Stimulated activated CD4-positive, alpha-beta T cell treated with anti-CD3 and anti-CD28 coated beads, Interleukin-1b, Interleukin-23, amount 100 ng/mL, for 1 hour (primary cell): ENCODE data around the gene CEACAM8.
"Not testable (repeated sequence)": the region's sequence is repeated elsewhere in the genome, so short reads cannot be mapped to it uniquely, and the experiment has no call there.

Experiments
- DNase-seq, 2 donors: peaks; one replicate each; pipeline ENCODE4 v3.0.0-alpha.2; 2020; ENCODE audit warnings: low read depth in 2 of 2

Gene CEACAM8

DNA sequence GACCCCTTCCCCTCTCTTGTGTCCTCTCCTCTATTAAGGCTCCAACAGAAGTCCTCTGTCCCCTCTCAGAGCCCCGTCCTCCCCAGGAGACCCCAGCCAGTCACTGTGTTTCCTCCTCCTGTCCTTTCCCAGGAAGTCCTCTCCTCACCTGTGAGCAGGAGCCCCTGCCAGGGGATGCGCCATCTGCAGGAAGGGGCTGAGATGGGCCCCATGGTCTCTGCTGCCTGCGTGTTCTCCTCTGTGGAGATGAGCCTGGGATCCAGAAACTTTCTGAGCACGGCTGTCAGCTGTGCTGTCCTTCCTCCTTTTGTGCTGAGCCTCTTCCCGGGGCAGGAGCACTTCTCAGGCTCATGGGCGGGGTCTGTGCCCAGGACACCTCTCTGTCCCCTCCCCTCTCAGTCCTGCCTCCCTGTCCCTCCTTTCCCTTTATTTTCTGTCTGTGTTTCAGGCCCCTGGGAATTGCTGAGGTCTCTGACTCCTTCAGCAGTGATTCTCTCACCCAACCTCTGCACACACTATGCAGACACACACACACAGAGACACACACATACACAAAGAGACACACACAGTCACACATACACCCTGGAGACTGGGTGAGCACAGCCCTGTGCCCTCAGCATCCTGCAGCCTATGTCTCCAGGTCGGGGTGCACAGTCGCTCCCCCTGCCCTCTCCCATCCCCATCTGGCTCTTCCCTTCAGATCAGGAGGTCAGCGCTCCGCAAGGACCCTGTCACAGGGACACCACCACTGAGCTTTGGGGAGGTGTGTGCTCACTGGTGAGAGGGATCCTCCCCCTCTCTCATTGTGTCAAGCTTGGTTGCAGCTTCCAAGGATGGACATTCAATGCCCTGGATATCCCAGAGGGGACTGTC lies at the start of gene CEACAM8:
Gene CEACAM8, minus strand, starts transcription at position 308 of the 873 bp plus-strand sequence. Its CDS starts 96 bp downstream, at position 212.
- no peak for DNase-seq

DNA sequence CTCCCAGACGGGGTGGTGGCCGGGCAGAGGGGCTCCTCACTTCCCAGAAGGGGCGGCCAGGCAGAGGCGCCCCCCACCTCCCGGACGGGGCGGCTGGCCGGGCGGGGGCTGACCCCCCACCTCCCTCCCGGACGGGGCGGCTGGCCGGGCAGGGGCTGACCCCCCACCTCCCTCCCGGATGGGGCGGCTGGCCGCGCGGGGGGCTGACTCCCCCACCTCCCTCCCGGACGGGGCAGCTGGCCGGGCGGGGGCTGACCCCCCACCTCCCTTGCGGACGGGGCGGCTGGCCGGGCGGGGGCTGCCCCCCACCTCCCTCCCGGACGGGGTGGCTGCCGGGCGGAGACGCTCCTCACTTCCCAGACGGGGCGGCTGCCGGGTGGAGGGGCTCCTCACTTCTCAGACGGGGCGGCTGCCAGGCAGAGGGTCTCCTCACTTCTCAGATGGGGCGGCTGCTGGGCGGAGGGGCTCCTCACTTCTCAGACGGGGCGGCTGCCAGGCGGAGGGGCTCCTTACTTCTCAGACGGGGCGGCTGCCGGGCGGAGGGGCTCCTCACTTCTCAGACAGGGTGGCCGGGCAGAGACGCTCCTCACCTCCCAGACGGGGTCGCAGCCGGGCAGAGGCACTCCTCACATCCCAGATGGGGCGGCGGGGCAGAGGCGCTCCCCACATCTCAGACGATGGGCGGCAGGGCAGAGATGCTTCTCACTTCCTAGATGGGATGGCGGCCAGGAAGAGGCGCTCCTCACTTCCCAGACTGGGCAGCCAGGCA lies 44.8 kb upstream of the CEACAM8 start:
- DNase-seq = not testable (repeated sequence)

DNA sequence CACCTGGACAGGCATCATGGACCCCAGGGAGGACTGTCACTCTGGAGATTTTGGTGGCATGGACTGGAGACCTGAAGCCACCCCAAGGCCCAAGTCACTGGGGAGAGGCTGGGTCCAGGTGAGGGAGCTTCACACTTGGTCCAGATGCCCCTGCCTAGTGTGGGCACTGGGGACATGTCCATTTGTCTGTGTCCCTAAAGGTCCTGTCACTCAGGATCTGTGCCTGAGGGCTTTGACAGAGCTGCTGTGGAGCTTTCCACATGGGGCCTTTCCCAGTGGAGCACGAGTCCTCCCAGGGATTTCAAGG lies 40.5 kb upstream of the CEACAM8 start:
- no peak for DNase-seq

DNA sequence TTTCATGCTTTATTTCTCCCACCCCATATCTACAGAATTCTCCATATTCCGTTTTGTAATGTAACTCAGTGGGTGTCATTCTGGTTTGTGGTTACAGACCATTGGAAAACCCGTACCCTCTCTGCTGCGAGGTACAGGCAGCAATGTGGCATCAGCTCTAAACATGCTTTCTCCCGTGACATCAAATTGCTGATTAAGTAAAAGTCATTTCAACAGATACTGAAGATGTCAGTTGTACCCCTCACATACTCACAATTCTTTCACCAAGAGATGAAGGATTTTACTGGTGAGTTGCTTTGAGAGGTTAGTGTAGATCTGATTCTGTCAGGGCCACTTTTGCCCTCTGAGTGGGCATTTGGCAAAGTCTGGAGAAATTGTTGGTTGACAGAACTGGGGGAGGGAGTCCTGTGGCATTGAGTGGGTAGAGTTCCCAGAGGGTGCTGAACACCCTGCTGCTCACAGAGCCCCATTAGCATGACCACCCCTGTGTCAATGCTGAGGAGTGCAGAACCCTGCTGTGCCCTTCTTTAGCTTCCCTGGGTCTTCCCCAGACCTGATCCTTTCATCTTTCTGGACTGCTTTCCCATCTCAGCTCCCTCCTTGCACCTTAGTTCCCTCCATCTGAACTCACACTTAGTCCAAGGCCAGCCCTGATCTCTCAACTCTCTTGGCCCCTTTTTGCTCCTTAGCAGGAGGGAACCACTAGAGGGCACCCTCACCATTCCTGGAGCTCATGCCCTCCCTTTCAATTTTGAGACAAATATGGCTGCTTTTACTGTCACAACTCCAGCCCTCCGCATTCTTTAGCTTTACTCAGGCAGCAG lies 39.9 kb upstream of the CEACAM8 start:
- DNase-seq = peak in 1 of 2 donors; percentile 4

DNA sequence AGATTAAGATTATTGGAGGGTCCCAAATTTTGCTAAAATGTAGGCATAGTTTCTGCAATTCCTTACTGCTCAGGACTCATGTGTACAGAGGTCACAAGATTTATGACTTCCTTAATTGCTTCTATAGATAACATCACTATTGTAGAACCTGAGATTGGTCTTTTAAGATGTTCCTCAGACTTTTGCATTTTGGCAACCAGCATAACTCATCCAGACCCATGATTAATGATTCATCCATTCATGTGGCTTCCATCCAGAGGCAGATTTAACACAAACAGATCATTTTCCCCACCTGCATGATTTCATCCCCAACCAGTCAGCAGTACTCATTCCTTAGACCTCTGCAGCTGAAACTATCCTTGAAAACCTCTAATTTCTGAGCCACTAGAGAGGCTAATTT lies 34.5 kb upstream of the CEACAM8 start:
- no peak for DNase-seq

DNA sequence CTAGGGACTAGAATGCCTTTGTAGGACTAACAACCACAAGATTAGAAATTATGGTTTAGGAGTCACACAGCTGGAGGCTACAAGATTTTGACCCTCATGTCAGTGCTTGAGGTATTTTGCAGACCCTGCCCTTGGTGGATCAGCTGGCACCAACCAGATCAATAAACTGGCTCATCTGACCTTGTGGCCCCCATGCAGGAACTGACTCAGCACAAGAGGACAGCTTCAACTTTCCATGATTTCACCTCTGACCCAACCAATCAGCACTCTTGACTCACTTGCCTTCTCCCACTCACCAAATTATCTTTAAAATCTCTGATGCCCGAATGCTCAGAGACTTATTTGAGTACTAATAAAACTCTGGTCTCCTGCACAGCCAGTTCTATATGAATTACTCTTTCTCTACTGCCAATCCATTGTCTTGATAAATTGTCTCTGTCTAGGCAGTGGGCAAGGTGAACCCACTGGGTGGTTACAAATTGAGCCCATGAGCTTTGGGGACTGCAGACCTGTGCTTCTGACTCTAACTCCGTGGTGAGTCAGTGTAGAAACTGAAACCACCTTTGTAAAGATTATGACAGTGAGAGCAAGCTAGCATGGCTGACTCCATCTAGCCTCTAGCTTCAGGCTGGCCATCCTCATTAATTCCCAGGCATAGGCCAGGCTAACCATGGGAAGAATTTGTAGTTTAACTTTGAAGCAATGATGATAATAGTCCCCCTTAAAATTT lies 33.9 kb upstream of the CEACAM8 start:
- no peak for DNase-seq

DNA sequence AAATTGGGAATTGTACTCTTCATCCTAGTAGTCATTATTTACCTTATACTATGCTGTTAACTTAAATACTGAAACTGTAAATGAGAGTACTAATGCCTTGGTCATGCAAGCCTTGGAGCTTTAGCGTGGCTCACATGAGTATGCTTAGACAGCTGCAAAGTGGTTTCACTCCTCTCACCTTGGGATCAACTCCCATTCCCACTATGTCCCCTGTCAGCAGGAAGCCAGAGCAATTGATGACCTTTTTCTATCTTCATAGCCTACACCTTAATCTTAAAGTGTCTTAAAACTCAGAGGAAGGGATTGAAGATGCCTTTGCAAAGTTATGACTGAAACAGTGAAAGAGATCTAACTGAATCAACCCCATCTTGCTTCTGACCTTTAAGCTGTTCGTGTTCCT lies 33.2 kb upstream of the CEACAM8 start:
- DNase-seq = no peak

DNA sequence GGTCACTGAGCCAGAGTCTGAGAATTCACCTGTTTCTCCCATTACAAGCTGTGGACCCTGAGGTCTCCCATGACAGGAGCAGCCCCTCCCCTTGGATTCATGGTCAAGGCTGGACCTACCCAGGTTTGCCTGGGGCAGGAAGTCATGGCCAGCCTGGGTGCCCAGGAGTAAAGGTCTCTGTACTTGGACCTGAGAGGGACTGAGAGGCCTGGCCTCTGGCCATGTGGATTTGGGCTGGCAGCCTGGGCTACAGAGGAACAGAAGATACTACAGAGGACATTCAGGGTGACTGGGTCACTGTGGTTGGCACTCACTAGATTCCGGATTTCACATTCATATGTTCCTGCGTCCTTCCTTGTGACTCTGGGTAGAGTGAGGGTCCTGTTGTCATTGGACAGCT lies 31.5 kb upstream of the CEACAM8 start:
- no peak for DNase-seq

DNA sequence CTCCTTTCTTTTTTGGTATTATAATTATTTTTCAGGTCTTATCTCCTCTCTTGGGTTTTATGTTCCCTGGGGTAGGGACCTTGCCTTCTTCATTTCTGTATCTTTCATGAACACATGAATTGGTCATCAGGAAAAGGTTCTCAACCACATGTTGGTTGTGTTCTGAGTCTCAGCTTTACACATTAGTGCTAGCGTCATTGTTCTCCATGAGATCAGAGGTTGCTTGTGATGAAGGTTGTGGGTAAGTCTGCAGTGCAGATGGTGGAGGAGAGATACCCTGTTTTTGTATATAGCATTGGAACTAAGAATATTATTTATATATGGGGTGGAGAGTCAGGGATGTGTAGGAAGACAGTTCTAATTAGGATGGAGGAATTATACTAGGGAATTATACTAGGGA lies 24.5 kb upstream of the CEACAM8 start:
- DNase-seq = no peak

DNA sequence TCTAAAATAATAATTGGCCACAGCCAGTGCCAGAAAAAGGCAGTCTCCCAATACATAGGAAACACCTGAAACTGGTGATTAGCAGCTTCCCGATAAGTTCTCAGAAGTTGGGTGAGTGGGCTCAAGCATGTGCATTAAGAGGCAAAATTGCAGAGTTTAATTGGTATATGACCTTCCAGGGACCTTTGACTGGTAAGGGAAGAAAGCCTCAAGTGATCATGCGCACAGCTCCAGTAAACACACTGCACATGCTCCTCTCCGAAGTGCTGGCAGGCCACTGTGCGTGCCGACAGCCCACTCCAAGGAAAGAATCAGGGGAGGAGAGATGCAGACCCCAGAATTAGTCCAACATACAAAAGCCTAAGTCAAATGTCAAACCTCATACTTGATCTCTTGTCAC lies 18.9 kb upstream of the CEACAM8 start:
- DNase-seq = no peak

DNA sequence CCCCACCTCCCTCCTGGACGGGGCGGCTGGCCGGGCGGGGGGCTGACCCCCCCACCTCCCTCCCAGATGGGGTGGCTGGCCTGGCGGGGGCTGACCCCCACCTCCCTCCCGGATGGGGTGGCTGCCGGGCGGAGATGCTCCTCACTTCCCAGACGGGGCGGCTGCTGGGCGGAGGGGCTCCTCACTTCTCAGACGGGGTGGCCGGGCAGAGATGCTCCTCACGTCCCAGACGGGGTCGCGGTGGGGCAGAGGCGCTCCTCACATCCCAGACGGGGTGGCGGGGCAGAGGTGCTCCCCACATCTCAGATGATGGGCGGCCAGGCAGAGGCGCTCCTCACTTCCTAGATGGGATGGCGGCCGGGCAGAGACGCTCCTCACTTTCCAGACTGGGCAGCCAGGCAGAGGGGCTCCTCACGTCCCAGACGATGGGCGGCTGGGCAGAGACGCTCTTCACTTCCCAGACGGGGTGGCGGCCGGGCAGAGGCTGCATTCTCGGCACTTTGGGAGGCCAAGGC lies 15.7 kb upstream of the CEACAM8 start:
- DNase-seq = not testable (repeated sequence)

DNA sequence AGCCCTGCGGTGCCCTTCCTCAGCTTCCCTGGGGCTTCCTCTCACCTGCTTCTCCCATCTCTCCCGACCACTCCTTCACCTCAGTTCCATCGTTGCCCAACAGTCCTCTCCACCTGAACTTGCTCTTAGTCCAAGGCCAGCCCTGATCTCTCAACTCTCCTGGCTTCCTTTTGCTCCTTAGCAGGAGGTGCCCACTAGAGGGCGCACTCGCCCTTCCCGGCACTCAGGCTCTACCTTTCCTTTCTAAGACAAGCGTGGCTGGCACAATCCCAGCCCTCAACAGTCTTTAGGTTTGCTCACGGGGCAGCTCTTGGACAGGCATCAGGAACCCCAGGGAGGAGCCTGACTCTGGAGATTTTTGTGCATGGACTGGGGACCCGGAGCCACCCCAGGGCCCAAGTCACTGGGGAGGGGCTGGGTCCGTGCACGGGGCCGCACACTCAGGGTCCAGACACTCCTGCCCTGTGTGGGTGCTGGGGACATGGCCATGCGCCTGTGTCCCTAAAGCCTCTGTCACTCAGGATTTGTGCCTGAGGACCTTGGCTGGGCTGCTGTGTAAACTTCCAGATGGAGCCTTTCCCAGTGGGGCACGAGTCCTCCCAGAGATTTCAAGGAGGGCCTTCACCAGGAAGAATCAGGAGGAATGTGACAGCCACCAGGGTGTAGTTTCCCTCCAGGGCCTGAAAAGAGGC lies 12.1 kb upstream of the CEACAM8 start:
- peak in 1 of 2 donors; percentile 12 for DNase-seq

DNA sequence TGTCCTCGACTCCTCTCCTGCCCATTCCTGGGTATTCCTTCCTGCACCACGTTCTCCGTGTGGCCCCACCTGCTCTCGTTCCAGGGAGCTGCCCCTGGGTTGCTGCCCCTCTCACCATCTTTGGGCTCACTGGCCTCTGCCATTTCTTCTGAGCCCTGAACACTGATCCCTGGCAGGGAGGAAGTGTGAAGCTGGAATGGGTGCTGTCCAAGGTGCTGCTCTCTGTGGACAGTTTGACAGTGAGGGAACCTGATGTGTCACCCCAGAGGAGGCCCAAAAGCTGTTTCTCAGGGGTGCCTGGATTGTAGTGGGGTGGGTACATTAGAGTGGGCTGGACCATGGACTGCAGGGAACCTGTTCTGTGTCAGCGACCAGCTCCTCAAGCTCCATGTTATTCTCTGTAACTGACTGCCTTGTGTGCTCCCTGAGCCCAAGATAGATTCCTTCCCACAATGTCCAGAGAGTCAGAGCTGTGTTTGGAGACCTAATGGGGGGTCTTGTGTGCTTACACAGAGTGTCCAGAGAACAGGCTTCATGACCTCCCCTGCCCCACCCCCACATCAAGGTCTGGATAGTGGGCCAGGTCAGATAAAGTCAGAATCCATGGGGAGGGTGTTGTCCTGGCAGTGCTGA lies 7.2 kb upstream of the CEACAM8 start:
- DNase-seq = no peak

DNA sequence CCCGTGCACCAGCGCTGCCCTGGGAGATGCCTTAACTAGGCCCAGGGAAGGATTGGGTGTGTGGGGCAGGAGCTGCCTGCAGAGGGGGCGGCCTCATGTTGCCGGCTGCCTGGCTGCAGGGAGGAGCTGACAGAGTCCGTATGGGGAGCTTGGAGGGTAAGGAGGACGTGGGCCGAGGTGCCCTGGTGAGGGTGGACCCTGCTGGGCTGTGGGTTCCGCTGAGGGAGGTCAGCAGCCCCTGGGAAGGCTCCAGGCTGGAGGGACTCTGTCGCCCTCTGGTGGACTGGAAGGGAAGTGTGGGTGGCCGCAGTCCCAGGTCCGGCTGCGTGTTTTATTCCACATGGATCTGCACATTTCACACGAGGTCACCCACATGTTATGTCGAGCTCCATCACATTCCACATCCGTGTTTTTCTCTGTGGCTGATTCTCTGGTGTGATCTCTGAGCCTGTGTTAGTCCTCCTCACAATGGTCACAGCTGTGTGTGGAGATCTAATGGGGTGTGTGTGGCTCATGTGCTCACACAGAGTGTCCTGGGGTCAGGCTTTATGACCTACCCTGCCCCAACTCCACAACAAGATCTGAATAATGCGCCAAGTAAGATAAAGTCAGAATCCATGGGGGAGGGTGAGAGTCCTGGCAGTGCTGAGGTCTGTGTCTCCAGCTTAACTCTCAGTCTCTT lies 1.8 kb upstream of the CEACAM8 start:
- peak in 1 of 2 donors; percentile 16 for DNase-seq

DNA sequence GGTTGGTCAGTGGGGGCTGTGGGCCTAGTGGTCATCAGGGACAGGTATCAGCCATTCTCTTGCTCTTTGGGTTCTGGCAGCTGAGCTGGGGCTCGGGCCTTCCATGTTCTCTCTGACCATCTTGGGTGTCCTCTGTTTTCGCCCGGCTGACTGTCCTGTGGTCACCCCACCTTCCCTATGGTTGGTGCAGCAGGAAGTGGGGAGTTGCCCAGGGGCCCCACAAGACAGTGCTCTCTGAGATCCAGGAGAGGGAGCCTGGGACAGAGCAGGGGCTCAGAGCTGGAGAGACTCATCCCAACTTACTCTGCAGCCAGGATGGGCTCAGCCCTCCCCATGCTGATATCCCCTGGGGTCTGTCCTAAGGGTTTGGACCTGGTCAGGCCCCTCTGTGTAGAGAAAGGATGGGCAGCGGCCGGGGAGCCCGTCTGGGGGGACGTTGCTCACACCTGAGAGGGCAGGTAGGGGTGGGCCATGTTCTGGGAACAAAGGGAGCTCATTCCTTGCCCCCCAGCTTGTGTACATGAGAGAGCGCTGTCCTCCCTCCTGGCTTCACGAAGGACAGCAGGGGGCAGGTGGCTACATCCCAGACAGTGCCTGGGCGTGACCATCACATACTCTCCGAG lies 937 bp upstream of the CEACAM8 start:
- DNase-seq = no peak

DNA sequence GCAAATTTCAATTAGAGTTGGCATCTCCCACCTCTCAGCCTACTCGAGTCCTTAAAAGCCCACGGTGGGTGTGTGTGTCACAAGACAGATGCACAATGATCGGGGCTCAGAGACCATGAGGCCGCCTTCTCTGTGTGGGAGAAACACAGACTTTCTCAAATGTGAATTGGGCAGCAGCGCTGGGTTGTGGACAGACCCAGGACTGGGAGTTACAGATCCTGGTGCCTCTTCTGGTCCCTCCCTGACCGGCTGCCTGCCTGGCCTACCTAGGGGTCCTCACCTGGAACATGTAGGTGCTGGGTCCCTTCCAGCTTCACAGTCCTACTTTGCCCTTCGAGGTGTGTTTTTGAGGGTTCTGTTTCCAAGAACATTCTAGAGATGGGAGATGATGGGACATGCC lies 4.9 kb downstream of the CEACAM8 start:
- DNase-seq = no peak

DNA sequence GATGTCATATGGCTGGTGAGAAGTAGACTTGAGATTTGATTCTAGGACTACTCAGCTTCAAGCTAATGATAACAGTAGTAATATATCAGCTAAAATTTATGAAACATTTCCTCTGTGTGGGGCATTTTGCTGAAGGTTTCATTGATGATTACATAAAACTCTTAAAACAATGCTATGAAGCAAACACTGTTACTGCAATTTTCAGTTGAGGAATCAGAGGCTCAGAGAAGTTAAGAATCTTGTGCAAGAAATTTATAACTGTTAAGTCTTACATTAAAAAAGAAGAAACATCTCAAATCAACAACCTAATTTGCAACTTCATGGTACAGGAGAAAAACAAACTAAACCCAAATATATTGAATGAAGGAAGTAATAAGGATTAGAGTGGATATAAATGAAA lies 10.3 kb downstream of the CEACAM8 start:
- DNase-seq = no peak

DNA sequence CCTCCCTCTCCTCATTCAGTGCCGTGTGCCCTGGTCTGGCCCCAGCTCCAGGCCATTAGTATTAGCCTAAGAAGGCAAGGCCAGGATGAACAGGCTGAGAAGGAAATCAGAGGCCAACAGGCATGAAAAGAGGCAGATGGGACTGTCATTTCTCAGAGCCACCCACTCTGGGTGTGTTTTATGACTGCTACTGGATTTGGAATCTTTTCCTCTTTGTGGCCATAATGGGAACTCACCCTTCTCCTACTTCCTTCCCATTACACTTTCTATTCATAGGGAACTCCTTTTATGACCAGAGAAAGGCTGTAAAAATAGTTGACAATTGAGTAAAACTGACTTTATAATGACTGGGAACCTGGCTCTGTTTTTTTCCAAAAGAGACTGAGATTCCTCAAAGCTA lies 17.7 kb downstream of the CEACAM8 start:
- DNase-seq = no peak

DNA sequence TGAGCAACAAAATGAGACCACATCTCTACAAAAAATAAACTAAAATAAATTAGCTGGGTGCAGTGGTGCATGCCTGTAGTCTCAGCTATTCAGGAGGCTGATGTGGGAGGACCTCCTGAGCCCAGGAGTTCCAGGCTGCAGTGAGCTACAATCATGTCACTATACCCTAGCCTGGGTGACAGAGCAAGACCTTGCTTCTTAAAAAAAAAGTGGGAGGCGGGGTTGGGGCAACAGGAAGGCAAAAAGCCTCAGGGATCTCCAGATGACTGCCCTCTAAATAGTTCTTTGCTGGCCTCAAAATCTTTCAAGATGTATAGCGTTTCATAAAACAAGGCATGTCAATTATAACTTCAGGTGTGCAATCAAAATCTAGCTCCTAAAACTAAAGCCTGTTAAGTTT lies 18.5 kb downstream of the CEACAM8 start:
- no peak for DNase-seq
